Measurements from ENCODE around the gene DOCK8. TPM values are rescaled to one million over a fixed set of nuclear protein-coding genes. Genes with fewer than 3 reads are reported as not detected.

DOCK8 gene
- total RNA-seq, 4 donors from 2014 or later = 18.1 to 33.3 (median 28.6) TPM

- DNase-seq (ENCODE audit: low spot score) (no peak), ATAC-seq (ENCODE audit: low FRiP score) (no peak)
- TF ChIP-seq CTCF (IDR thresholded peaks at IDR 0.05) = no peak
Measured at GRCh38 chr9:265209-265870, 50.7 kb downstream of the DOCK8 start.

DNA sequence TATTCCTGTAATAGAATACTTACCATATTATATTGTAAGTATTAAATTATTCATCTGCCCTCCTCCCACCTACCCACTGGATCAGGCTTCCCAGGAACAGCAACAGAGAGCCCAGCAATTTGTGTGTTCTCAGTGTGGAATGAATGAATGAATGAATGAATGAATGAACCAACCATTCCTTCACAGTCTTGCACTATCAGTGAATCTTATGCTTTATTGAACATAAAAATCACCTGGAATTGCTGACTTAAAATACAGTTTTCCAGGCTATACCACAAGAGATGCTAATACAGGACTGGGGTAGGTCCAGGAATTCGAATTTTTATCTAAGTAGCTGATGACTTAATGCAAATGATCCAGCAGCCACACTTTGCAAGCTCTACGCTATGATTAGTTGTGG, 51.6 kb downstream of the DOCK8 start:
- DNase-seq (ENCODE audit: low spot score) = no peak
- TF ChIP-seq CTCF (IDR thresholded peaks at IDR 0.05) = no peak
- no peak for ATAC-seq (ENCODE audit: low FRiP score)

DNA sequence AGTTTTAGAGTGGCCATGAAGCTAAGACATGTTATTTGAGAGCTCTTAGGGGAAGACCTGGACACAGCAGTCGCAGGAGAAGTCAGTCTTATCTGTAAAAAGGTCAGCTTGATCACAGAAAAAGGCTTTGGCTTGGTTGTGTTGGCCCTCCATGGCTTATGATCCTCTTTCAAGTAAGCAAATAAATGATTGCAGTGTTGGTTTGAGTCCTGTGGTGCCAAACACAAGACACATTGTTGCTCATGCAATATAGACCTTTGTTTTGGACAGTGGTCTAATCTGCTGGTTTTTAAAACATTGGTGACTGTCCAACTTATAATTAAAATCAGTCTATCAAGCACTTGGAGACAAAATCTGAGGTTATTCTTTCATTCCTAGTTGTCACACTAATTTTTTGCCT, 54.0 kb downstream of the DOCK8 start:
- ATAC-seq (ENCODE audit: low FRiP score) = no peak
- DNase-seq (ENCODE audit: low spot score) = no peak
- no peak for TF ChIP-seq CTCF (IDR thresholded peaks at IDR 0.05)

DNA sequence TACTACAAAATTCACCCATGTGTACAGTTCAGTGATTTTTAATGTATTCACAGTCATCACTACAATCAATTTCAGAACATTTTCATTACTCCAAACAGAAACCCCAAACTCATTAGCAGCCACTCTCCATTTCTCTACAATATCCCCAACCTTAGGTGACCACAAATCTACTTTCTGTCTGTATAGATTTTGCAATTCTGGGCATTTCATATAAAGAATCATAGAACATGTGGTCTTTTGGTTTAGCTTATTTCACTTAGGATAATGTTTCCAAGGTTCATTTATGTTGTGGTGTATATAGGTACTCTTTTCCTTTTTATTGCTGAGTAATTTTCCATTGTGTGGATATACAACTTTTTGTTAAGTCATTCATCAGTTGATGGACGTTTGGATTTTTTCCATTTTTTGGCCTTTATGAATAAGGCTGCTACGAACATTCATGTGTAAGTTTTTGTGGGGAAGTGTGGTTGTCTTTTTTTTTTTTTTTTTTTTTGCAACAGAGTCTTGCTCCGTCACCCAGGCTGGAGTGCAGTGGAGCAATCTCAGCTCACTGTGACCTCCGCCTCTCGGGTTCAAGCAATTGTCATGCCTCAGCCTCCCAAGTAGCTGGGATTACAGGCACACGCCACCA, 54.5 kb downstream of the DOCK8 start:
- no peak for TF ChIP-seq CTCF (IDR thresholded peaks at IDR 0.05)
- ATAC-seq (ENCODE audit: low FRiP score) = no peak
- no peak for DNase-seq (ENCODE audit: low spot score)

- no peak for TF ChIP-seq CTCF (IDR thresholded peaks at IDR 0.05)
- no peak for ATAC-seq (ENCODE audit: low FRiP score)
- no peak for DNase-seq (ENCODE audit: low spot score)
Measured at GRCh38 chr9:270657-271237, 56.1 kb downstream of the DOCK8 start.

GRCh38 chr9:272251-273213, 57.9 kb downstream of the DOCK8 start:
- no peak for DNase-seq (ENCODE audit: low spot score)
- no peak for TF ChIP-seq CTCF (IDR thresholded peaks at IDR 0.05)
- ATAC-seq (ENCODE audit: low FRiP score) = no peak
